Stimulated activated naive CD4-positive, alpha-beta T cell treated with Interleukin-2 at 50 U/mL for 16 hours (primary cell): Measurements from ENCODE around the gene TNFRSF4.

Experiments
- DNase-seq: peaks from one replicate; lab custom pipeline; 2025; lab: John Stamatoyannopoulos, UW

Gene TNFRSF4

DNA sequence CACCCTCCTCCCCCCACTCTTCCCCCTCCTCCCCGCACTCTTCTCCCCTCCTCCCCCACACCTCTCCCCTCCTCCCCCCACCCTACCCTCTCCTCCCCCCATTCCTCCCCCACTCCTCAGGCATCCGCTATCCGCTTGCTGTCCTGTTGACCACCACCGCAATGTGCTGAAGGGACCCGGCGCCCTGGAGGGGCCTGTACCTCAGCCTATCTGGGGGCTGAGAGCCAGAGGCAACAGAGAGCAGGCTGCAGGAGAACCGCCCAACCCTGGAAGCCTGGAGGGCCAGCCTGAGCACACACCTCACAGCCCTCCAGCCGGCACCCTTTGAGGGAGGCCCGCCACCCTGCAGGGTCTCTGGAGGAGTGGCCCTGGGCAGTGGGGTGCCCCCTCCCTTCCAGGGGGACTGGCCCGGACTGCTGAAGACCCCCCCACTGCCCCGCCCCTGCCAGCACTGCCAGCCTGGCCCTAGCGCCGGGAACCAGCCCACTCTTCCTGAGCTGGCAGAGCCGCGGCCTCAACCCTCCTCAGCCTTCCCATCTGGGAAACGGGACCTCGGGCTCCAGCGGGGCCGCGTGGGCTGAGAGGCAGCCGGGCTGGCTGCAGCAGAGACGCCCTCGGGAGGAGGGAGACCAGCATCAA lies 31.3 kb upstream of the TNFRSF4 start:
- DNase-seq = no peak

DNA sequence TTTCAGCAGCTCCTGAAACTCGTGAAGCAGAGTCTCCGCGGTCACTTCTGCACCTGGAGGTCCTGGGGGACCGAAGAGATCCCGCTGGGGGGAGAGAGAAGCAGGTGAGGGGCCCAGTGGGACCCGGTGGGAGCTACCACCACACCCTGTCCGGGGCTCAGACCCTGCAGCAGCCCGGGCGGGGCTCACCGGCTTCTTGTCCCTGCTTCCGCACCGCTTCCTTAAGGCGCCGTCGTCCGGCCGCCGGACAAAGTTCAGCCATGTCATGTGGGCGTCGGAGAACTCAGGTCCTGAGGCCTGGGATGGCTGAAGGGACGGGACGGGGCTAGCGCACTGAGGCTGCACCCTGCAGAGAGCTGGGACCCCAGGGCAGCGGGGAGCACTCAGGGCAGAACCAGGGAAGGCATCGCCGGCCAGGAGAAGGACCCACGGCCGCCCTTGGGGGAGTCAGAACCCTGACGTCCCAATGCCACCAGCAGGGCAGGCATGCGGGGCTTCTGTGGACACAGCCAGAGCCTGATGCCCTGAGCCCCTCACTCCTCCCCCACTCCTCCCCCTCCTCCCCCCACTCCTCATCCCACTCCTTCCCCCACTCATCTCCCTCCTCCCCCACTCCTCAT lies 30.3 kb upstream of the TNFRSF4 start:
- no peak for DNase-seq

DNA sequence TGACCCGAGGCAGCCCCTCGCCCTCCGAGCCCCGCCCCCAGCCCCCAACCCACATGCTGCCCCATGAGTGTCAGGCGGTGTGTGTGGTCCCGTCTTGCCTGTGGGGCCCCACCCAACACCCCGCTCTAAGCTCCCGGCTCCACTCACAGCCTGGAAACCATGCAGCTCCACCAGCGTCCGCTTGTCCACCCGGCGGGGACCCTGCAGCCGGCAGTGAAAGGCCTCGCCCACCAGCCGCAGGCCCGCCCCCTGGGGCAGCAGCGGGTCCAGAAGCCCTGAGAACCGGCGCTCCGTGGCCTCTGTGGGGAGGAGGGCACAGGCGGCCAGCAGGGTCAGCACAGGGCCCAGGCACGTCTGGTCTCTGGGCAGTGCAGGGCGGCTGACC lies 29.8 kb upstream of the TNFRSF4 start:
- no peak for DNase-seq

DNA sequence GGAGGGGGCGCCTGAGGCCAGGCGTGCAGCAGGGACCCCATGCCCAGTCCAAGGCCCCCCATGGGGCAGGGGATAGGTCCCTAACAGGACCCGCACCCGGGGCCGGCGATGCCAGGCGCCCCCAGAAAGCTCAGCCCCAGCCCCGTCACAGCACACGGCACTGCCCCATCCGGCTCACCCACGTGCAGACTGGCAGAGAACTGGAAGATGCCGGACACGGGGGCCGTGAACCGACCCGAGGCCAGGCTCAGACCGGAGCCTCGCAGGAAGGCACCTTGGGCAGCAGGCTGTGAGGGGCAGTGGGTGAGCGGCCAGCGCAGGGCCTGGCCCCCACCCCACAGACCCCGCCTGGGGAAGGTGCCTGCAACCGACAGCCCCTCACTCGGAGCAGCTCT lies 29.3 kb upstream of the TNFRSF4 start:
- DNase-seq = no peak

DNA sequence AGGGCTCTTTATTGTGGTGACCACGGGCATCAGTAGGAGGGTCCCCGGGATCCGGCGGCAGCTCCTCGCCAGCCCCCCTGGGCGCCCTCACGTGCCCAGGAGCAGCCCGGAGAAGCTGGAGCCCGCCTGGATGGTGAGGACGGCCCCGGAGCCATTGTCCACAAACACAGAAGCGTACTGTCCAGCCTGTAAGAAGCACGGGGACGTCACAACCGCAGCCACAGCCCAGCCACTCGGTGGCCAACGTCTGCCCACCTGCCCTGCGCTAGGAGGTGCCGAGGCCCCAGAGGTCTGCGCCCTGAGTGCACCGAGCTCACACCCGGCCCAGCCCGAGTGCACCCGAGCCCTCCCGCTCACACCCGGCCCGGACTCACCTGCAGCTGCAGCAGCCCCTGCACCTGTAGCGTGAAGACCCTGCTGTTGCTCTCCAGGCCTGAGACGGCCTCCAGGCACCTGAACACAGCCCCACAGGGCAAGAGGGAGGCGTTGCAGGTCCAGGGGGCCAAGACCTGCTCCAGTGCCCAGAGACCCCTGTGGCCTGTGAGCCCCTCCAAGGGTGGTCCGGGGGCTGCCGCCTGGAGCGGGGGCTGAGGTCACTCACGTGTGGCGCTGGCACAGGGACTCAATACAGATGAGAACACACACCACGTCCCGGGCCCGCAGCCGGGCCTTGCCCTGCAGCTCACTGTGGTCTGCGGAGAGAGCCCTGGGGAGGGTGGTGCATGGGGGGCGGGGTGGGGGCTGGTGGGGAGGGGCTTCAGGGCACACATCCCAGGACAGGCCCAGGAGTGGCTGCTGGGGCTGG lies 28.7 kb upstream of the TNFRSF4 start:
- no peak for DNase-seq

DNA sequence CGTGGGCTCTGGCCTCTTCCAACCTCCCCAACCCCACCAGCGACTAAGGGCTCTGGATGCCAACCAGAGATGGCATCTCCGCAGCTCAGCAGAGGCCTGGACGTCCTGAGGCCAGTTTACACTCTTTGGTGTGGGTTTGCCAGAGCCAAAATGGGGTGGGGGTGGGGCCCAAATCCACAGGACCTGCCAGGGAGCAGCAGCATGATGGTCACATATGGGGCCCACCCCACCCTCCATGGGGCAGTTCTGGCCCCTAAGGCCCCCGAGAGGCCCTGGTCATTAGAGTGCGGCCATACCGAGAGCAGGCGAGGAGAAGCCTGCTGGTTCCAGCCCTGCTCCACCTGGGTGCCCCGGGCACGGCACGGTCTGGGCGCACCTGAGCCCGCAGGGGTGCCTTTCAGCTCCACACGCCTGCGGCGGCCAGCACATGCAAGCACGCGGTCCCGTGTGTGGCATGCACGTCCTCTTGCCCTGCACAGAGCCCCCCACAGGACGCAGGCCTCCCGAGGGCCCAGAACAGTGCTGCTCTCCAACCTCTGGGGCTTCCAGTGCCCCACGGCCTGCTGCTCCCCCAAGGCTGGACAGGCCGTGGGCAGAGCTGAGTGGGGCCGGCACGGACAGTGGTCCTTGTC lies 27.8 kb upstream of the TNFRSF4 start:
- no peak for DNase-seq

DNA sequence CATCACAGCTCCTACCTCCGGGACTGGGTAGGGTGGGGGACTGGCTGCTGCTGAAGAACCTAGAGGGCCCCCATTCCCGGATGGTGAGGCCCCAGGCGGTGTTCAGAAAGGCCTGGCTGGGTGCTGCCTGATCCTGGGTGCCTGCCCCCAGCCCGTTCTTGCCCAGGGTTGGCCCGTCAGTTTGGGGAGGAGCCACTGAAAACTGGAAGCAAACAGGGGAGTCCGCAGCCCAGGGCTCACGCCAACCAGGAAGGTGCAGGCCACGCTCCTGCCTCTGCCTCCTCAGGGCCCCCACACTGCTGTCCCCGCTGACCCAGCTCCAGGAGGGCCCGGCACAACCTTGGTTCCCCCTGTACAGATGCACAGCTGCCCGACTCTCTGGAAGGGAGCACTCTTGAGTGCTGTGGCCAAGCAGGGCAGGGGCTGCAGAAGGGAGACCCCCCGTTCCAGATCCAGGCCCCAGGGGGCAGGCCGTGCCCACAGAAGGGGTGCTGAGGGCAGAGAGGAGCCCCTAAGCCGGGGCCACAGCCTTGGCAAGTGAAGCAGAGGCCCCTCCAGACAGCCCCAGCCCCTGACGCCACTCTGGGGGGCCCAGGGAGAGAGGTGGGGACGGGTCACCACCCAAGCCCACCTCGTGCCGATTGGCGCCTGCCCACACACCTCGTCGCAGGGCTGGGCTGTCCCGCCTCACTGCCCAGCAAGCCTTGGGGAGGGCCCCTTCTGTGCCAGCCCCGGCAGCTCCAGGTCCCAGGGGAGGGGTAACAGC lies 27.1 kb upstream of the TNFRSF4 start:
- no peak for DNase-seq

DNA sequence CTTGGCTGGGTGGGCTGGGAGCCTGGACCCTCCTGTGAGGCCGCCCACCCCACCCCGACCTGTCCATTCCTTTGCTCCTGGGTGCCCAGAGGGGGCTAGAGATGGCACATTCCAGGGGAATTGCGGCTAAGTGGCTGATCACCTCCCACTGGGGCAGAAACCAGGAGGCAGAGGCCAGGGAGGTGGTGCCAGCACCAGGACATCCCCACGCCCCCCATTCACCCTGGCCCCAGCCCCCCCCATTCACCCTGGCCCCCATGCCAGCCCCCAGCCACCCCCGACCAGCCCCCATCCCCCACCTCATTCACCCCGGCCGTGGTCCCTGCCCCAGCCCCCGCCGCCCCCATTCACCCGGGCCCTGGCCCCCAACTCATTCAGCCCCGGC lies 26.4 kb upstream of the TNFRSF4 start:
- no peak for DNase-seq

DNA sequence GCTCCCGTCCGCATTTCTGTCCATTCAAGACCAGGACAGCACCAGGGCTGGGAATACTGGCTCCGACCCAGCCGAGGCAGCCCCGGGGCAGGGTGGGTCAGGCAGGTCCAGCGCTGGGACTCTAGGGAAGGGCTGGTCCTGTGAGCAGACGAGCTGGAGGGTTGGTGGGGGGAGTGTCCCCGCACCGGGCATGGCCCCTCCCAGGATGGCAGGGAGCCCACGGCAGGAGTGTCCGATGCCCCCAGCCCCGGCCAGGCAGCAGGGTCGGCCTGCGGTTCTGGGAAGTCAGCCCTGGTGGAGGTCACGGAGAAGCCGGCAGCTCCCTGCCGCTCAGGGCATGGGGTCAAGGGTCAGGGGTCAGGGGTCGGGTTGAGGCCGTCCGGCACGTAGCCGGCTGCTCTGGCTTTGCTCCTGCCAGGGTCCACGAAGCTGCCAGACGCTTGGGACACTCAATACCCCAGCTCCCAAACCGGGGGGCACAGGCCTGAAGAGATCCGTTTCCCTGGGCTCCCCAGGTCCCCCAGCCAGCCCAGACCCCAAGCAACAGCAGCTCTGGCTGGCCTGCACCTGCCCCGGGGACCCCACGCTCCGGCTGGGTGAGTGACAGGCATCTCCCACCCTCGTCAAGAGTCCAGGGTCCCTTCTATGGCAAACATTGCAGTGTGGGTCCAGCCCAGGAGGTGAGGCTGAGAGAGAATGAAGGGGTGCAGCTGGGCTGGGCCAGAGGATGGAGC lies 25.8 kb upstream of the TNFRSF4 start:
- DNase-seq = no peak

DNA sequence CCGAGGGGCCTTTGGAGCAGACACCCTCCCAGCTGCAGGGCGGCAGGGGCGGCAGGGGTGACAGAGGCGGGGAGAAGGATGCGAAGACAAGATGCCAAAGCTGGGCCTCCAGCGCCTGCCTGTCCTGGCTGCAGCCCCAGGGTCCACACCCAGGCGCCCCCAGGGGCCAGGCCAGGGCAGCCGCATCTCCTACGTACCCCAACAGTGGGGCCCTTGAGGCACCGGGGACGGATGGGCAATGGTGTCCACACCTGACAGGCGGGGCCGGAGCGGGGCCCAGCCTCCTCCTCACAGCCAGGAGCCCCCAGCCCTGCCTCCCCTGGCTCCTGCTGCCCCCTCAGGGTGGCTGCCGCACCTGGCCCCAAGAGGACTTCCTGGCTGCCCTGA lies 25.3 kb upstream of the TNFRSF4 start:
- DNase-seq = no peak

DNA sequence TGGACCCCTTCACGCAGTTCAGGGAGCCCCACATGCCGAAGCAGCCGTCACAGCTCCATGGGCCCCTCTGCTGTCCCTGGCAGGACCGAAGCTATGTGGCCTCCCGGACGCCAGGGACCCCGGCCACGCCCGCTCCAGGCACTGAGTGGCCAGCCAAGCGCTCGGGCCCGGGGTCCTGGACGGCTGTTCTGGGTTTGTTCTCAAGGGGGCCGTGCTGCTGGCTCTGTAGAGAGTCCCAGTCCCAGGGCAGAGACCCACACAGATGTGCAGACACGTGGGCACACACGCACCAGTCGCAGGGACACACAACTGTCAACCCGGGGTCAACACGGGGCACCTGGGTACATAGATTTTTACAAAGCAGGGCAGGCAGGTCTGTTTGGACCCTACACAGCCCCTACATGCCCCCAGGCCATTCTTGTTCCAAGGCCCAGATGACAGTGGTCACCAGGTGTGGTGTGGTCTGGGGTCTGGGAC lies 24.8 kb upstream of the TNFRSF4 start:
- no peak for DNase-seq

DNA sequence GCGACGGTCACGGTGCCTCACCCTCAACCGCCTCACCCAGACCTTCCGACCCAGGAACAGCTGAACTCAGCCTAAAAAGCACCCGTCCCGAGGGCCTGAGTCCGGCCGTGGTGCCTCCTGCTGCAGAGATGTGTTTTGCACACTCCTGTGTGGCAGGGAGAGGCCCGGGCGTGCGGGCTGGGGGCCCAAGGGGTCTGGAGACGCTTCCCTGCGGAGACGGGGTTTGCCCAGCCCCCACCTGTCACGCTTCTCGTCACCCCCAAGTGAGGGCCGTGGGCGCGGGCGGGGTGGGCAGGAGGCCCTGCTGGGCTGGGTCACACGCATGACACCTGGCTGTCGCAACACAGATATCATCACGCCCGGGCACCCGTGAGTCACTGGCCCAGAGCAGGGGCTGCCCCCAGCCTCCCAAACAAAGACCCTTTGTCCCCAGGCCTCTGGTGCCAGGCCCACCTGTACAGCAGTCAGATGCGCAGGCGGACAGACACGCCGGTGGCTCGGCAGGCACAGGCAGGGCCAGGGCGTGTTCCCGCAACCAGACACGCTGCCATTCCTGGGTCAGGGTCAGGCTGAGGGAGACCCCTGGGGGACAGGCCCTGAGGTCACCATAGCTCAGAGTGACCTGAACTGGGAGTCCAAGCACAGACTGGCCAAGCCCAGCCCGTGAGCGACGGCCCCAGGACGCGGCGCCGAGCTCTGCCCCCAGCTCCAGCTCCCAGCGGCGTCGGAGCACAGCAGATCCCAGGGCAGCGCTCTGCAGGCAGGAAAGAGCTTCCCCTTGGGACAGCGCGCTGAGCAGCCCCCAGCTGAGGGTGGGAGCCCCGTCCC lies 24.1 kb upstream of the TNFRSF4 start:
- DNase-seq = peak; percentile 15

DNA sequence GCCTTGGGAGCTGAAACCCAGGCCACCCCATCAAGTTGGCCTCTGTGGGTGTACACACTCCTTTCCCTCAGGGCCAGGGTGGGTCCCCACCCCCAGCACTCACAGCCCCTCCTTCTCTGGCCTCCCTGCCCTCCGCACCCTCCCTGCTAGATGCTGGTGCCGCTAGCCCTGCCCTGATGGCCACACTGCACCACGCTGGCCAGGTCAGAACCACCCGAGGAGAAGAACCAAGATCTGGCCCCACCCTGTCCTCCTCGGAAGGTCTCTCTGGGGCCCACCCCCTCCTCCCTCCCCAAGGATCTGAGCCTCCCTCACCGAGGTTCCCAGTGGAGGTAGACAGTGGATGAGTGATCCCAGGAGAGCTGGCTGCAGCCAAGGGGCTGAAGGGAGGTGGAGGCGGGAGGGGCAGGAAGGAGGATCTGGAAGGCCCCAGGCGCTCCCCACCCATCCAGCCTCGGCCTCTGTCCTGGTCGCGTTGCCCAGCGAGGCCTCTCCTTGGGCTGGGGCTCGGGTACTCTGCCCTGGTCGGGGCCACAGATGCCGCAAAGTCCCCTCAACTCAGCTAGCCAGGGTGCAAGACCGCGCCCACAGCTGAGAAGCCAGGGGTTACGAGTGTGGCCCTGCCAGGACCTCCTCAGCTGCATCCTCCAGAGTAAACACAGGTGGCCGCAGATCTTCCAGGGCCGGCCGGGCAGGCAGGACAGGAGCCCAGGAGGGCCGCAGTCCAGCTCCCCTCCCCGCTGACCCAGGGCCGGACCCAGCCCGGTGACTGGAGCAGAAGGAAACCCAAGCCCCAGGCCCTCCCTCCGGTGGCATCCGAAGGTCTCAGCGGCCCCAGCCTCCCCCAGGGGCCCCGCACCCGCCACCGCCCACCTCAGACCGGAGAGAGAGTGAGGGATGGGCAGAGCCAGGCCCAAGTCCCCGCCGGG lies 23.3 kb upstream of the TNFRSF4 start:
- DNase-seq = no peak

DNA sequence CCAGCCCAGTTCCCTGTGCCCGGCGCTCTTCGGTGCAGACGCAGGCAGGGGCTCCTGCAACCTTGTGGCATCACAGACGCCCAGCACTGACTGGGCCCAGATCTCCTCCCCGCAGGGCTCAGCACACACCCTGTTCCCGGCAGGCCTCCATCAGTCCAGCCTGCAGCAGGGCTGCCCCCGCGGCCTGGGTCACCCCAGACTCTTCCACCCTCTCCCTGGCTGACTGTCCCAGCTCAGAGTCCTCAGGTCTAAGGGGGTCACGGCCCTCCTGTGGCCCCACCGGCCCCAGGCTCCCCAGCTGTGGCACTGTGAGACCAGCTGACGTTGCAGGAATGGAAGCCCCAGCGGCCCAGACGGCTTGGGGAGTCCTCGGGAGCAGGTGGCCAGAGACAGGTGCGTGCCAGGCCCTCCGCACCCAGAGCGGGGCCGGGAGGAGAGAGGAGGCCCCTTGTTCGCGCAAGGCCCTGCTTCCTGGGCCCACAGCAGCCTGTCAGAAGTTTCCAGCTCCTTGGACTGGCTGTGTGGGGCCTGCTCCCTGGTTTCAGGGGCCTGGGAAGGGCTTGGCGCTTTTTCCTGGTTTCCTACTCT lies 22.3 kb upstream of the TNFRSF4 start:
- no peak for DNase-seq

DNA sequence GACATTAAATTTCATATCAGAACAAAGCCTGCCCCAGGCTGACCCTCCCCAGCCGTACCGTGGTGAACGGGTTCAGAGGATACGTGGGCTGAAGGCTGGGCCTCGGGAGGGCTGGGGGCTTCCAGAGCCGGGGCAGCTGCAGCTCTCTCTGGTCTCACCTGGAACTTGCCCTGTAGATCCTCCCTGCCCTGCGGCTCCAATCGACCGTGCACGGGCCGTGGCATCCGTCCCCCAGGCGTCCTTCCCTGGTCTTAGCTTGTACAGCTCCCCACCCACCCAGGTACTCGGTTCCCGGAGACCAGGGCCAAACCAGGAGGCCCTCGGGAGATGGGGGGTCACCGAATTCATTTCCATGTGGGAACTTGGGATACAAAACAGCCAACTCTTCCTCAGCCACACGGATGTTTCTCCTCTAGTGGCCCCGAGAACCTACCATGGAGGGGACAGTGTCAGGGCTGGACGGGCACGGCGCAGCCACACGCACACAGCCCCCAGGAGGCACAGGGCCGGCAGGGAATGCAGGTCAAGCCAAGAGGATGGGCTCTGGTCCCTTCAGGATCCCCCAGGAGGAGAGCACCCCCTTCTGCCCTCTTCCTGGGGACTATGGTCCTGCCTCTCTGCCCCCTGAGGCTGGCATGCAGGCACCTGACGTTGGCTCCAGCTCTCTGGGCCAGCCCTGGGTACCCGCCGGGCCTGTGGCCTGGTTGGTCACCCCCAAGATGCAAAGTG lies 21.2 kb upstream of the TNFRSF4 start:
- no peak for DNase-seq

DNA sequence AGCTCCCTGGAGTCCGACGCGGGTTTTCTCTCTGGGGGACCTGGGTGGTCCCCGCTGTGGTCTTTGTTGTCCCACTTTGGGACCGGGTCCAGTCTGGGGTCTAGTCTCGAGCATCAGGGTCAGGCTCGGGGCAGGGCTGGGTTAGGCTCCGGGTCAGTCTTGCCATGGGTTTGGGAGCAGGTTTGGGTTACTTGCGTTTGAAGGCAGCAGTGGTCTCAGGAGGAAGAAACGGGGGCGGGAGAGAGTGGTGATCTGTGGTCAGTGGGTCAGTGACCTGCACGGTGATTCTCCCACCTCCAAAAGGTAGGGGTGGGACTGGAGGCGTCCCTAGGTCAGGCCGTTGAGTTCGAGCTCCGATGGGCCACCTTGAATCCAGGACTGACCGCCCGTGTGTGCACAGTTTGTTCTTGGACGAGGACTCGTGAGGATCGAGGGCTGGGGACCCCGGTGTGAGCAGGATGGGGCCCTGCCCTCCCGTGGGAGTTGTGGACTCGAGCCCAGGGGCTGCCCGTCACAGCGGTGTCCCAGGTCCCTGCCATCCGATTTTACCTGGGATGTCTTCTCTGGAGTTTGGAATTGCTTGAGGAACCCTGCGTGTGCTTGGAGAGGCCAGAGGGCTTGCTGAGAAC lies 20.3 kb upstream of the TNFRSF4 start:
- no peak for DNase-seq

DNA sequence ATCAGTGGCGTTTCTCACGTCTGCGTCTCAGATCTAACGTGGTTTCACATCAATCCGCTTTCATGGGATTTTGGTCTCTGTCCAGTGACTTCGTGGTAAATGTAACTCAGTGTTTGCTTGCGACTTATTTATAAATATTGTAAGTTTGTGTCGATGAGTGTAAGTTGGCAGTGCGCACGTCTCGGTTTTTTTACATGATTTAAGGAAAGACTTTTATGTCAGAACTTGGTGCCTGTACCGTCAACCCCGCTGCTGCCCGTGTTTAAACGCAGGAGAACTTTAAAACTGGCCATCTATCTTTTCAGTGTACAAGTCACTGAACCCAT lies 19.6 kb upstream of the TNFRSF4 start:
- no peak for DNase-seq
